ENCODE data around the gene NTPCR.

The NTPCR gene

GRCh38 chr1:232964601-232965000 lies 14.2 kb downstream of the NTPCR start:
- DNase-seq, result no peak

- no peak for DNase-seq
Measured at GRCh38 chr1:232965124-232965911, 14.9 kb downstream of the NTPCR start.

GRCh38 chr1:232965912-232966217 lies 15.5 kb downstream of the NTPCR start:
- no peak for DNase-seq

GRCh38 chr1:232966663-232967062 lies 16.3 kb downstream of the NTPCR start:
- no peak for DNase-seq

GRCh38 chr1:232968391-232968790 lies 18.0 kb downstream of the NTPCR start:
- DNase-seq, result no peak

- DNase-seq, result no peak
Measured at GRCh38 chr1:232968965-232969364, 18.6 kb downstream of the NTPCR start.

- DNase-seq, result no peak
Measured at GRCh38 chr1:232969799-232970198, 19.4 kb downstream of the NTPCR start.

- no peak for DNase-seq
Measured at GRCh38 chr1:232970508-232970907, 20.1 kb downstream of the NTPCR start.

GRCh38 chr1:232973652-232974611 lies 23.5 kb downstream of the NTPCR start:
- DNase-seq, result peak; percentile 7

GRCh38 chr1:232974971-232975370 lies 24.6 kb downstream of the NTPCR start:
- DNase-seq, result no peak

GRCh38 chr1:232978091-232978634 lies 27.8 kb downstream of the NTPCR start:
- DNase-seq, result no peak

- DNase-seq, result no peak
Measured at GRCh38 chr1:232978815-232979214, 28.4 kb downstream of the NTPCR start.

GRCh38 chr1:232979558-232979957 lies 29.1 kb downstream of the NTPCR start:
- DNase-seq, result no peak

GRCh38 chr1:232980355-232980978 lies 30.1 kb downstream of the NTPCR start:
- no peak for DNase-seq

- DNase-seq, result no peak
Measured at GRCh38 chr1:232980986-232981560, 30.7 kb downstream of the NTPCR start.

- no peak for DNase-seq
Measured at GRCh38 chr1:232982238-232982944, 32.0 kb downstream of the NTPCR start.

GRCh38 chr1:232983375-232983774 lies 33.0 kb downstream of the NTPCR start:
- DNase-seq, result no peak

- DNase-seq, result no peak
Measured at GRCh38 chr1:232983817-232984567, 33.6 kb downstream of the NTPCR start.

- no peak for DNase-seq
Measured at GRCh38 chr1:232984577-232985425, 34.4 kb downstream of the NTPCR start.

- DNase-seq, result no peak
Measured at GRCh38 chr1:232985882-232986526, 35.6 kb downstream of the NTPCR start.

Data from OCI-M1 (cell line).